ENCODE data around the gene ACY1. TPM values are rescaled to one million over a fixed set of nuclear protein-coding genes. Genes with fewer than 3 reads are reported as not detected.
A peak's percentile ranks its signal among the peaks of the same experiment; 100 is the strongest.

ACY1 gene
- total and polyA plus RNA-seq, 8 donors: 8.0 to 60.6 (median 38.3) TPM; not detected in 1

GRCh38 chr3:51954105-51954504, 29.2 kb upstream of the ACY1 start:
- no peak for DNase-seq
- Histone ChIP-seq H3K27ac (no peak overlapping the region), H3K36me3 (peaks cover 0 to 22% (median 18%) of the 10 kb centered on the region in 4 donors), H3K27me3 (peaks cover 0 to 20% (median 0%) of the 10 kb centered on the region in 3 donors), H3K4me3 (no peak overlapping the region), H3K4me1 (peaks cover 16 to 22% (median 17%) of the 10 kb centered on the region in 4 donors), H3K9me3 (no peaks in the 10 kb centered on the region)
- TF ChIP-seq POLR2A (IDR thresholded peaks at IDR 0.05) (no peak), CTCF (IDR thresholded peaks at IDR 0.05) (no peak)
- 71 to 81% (median 75%) methylated on average over 6 of the region's 6 CpGs for WGBS, 5 donors
- intact Hi-C loops (cut with DNase I; ENCODE audit: low total_unique reads): no loop called here

- H3K27ac ChIP-seq: no peak overlapping the region
- peaks cover 0 to 20% (median 0%) of the 10 kb centered on the region in 3 donors for H3K27me3 ChIP-seq
These were observed 28.6 kb upstream of the ACY1 start for GRCh38 chr3:51954713-51955112.

GRCh38 chr3:51955175-51955892, 28.0 kb upstream of the ACY1 start, which contains the start of gene GPR62:
TSS of gene GPR62 (plus strand) at chr3:51955381. CDS start at chr3:51955653, 272 bp downstream.
- Histone ChIP-seq H3K4me1 (peaks cover 16 to 22% (median 17%) of the 10 kb centered on the region in 4 donors), H3K4me3 (peak within 1 kb of the TSS; percentile 42 to 51 (median 48)), H3K27ac (peak within 1 kb of the TSS; percentile 76 to 85 (median 78)), H3K27me3 (peaks cover 0 to 20% (median 0%) of the 10 kb centered on the region in 3 donors), H3K9me3 (no peaks in the 10 kb centered on the region), H3K36me3 (peaks cover 0 to 31% (median 27%) of the 10 kb centered on the region in 4 donors)
- TF ChIP-seq CTCF (IDR thresholded peaks at IDR 0.05) (no peak), POLR2A (IDR thresholded peaks at IDR 0.05) (no peak), POLR2AphosphoS5 (IDR thresholded peaks at IDR 0.05) (no peak), EP300 (IDR thresholded peaks at IDR 0.05) (no peak)
- DNase-seq: no peak
- intact Hi-C loops (cut with DNase I; ENCODE audit: low total_unique reads): no loop called here
- WGBS, 5 donors: 29 to 66% (median 43%) methylated on average over 9 to 33 of the region's 33 CpGs; no CpG with 5 or more reads in 1 of the 5 donors

More at GRCh38 chr3:51954713-51955112, 28.6 kb upstream of the ACY1 start:
- WGBS, 5 donors: 71 to 88% (median 81%) methylated on average over 1 of the region's 1 CpG
- Histone ChIP-seq H3K4me3 (no peak overlapping the region), H3K9me3 (no peaks in the 10 kb centered on the region), H3K4me1 (peaks cover 16 to 22% (median 17%) of the 10 kb centered on the region in 4 donors), H3K36me3 (peaks cover 0 to 25% (median 21%) of the 10 kb centered on the region in 4 donors)
- no peak for TF ChIP-seq EP300 (IDR thresholded peaks at IDR 0.05)
- no peak for TF ChIP-seq POLR2AphosphoS5 (IDR thresholded peaks at IDR 0.05)
- no peak for TF ChIP-seq CTCF (IDR thresholded peaks at IDR 0.05)
- TF ChIP-seq POLR2A (IDR thresholded peaks at IDR 0.05): no peak
- no peak for DNase-seq
- intact Hi-C loops (cut with DNase I; ENCODE audit: low total_unique reads): no loop called here

- Histone ChIP-seq H3K27ac (peak overlapping the region; percentile 76 to 85 (median 78)), H3K36me3 (peaks cover 0 to 39% (median 34%) of the 10 kb centered on the region in 4 donors), H3K9me3 (no peaks in the 10 kb centered on the region), H3K27me3 (peaks cover 0 to 20% (median 0%) of the 10 kb centered on the region in 3 donors), H3K4me3 (peak overlapping the region; percentile 42 to 51 (median 48)), H3K4me1 (peaks cover 16 to 22% (median 17%) of the 10 kb centered on the region in 4 donors)
- 3 to 7% (median 4%) methylated on average over 38 to 91 of the region's 97 CpGs for WGBS, 5 donors
- intact Hi-C loops (cut with DNase I; ENCODE audit: low total_unique reads): no loop called here
- DNase-seq: peak; percentile 77 to 87
- TF ChIP-seq POLR2AphosphoS5 (IDR thresholded peaks at IDR 0.05) (peak in 1 of 3 donors; percentile 22), CTCF (IDR thresholded peaks at IDR 0.05) (peak in 5 of 7 experiments; percentile 12 to 41 (median 35)), POLR2A (IDR thresholded peaks at IDR 0.05) (no peak), EP300 (IDR thresholded peaks at IDR 0.05) (no peak)
These were observed 27.2 kb upstream of the ACY1 start for GRCh38 chr3:51955893-51956770.
